ENCODE data around the gene SRCIN1. TPM values are rescaled to one million over a fixed set of nuclear protein-coding genes. Genes with fewer than 3 reads are reported as not detected.
A peak's percentile ranks its signal among the peaks of the same experiment; 100 is the strongest.

SRCIN1 gene
- total RNA-seq, 1 experiment from 2014 or later, result 2.3 TPM

GRCh38 chr17:38560503-38561318 is 45.0 kb downstream of the SRCIN1 start:
- peaks cover 75% of the 10 kb centered on the region for H3K27me3 ChIP-seq (ENCODE audit: control insufficient read depth, insufficient read depth, low read length)
- no peaks in the 10 kb centered on the region for H3K36me3 ChIP-seq (replicated peaks; ENCODE audit: control insufficient read depth, insufficient read depth, low read length)
- DNase-seq, result peak; percentile 75
- no peak overlapping the region for H3K4me3 ChIP-seq (ENCODE audit: insufficient read depth, low read depth, low read length)

GRCh38 chr17:38559880-38560230 is 45.9 kb downstream of the SRCIN1 start:
- Histone ChIP-seq H3K4me3 (ENCODE audit: insufficient read depth, low read depth, low read length) (peak overlapping the region; percentile 16; the same call in 1 of the 2 replicates), H3K27me3 (ENCODE audit: control insufficient read depth, insufficient read depth, low read length) (peaks cover 66% of the 10 kb centered on the region)
- no peak for DNase-seq

GRCh38 chr17:38559051-38559879 is 46.5 kb downstream of the SRCIN1 start:
- Histone ChIP-seq H3K36me3 (replicated peaks; ENCODE audit: control insufficient read depth, insufficient read depth, low read length) (no peaks in the 10 kb centered on the region), H3K27me3 (ENCODE audit: control insufficient read depth, insufficient read depth, low read length) (peaks cover 60% of the 10 kb centered on the region), H3K4me3 (ENCODE audit: insufficient read depth, low read depth, low read length) (peak overlapping the region; percentile 45)
- DNase-seq, result peak; percentile 98

More at GRCh38 chr17:38559880-38560230, 45.9 kb downstream of the SRCIN1 start:
- no peaks in the 10 kb centered on the region for H3K36me3 ChIP-seq (replicated peaks; ENCODE audit: control insufficient read depth, insufficient read depth, low read length)

- H3K36me3 ChIP-seq (replicated peaks; ENCODE audit: control insufficient read depth, insufficient read depth, low read length), result no peaks in the 10 kb centered on the region
- peaks cover 57% of the 10 kb centered on the region for H3K27me3 ChIP-seq (ENCODE audit: control insufficient read depth, insufficient read depth, low read length)
- H3K4me3 ChIP-seq (ENCODE audit: insufficient read depth, low read depth, low read length), result peak overlapping the region; percentile 45
- DNase-seq, result no peak
Observed at GRCh38 chr17:38558728-38559050, 47.1 kb downstream of the SRCIN1 start.

- peak overlapping the region; percentile 45 for H3K4me3 ChIP-seq (ENCODE audit: insufficient read depth, low read depth, low read length)
- DNase-seq, result peak; percentile 99
- peaks cover 51% of the 10 kb centered on the region for H3K27me3 ChIP-seq (ENCODE audit: control insufficient read depth, insufficient read depth, low read length)
- H3K36me3 ChIP-seq (replicated peaks; ENCODE audit: control insufficient read depth, insufficient read depth, low read length), result no peaks in the 10 kb centered on the region
Observed at GRCh38 chr17:38557836-38558727, 47.7 kb downstream of the SRCIN1 start.

- Histone ChIP-seq H3K4me3 (ENCODE audit: insufficient read depth, low read depth, low read length) (no peak overlapping the region), H3K36me3 (replicated peaks; ENCODE audit: control insufficient read depth, insufficient read depth, low read length) (no peaks in the 10 kb centered on the region), H3K27me3 (ENCODE audit: control insufficient read depth, insufficient read depth, low read length) (peaks cover 44% of the 10 kb centered on the region)
- DNase-seq, result no peak
Observed at GRCh38 chr17:38557396-38557795, 48.4 kb downstream of the SRCIN1 start.

- Histone ChIP-seq H3K36me3 (replicated peaks; ENCODE audit: control insufficient read depth, insufficient read depth, low read length) (no peaks in the 10 kb centered on the region), H3K27me3 (ENCODE audit: control insufficient read depth, insufficient read depth, low read length) (peaks cover 33% of the 10 kb centered on the region), H3K4me3 (ENCODE audit: insufficient read depth, low read depth, low read length) (no peak overlapping the region)
- no peak for DNase-seq
Observed at GRCh38 chr17:38556239-38556638, 49.5 kb downstream of the SRCIN1 start.

GRCh38 chr17:38554430-38555350 is 51.1 kb downstream of the SRCIN1 start:
- no peak for DNase-seq
- no peak overlapping the region for H3K4me3 ChIP-seq (ENCODE audit: insufficient read depth, low read depth, low read length)
- no peaks in the 10 kb centered on the region for H3K36me3 ChIP-seq (replicated peaks; ENCODE audit: control insufficient read depth, insufficient read depth, low read length)
- H3K27me3 ChIP-seq (ENCODE audit: control insufficient read depth, insufficient read depth, low read length), result peaks cover 17% of the 10 kb centered on the region

- DNase-seq, result no peak
- no peak overlapping the region for H3K4me3 ChIP-seq (ENCODE audit: insufficient read depth, low read depth, low read length)
- H3K27me3 ChIP-seq (ENCODE audit: control insufficient read depth, insufficient read depth, low read length), result peaks cover 6% of the 10 kb centered on the region; the same call in 1 of the 2 replicates
- H3K36me3 ChIP-seq (replicated peaks; ENCODE audit: control insufficient read depth, insufficient read depth, low read length), result no peaks in the 10 kb centered on the region
Observed at GRCh38 chr17:38552343-38552742, 53.4 kb downstream of the SRCIN1 start.

GRCh38 chr17:38551121-38551520 is 54.6 kb downstream of the SRCIN1 start:
- no peaks in the 10 kb centered on the region; the same call in 1 of the 2 replicates for H3K27me3 ChIP-seq (ENCODE audit: control insufficient read depth, insufficient read depth, low read length)
- no peaks in the 10 kb centered on the region for H3K36me3 ChIP-seq (replicated peaks; ENCODE audit: control insufficient read depth, insufficient read depth, low read length)

GRCh38 chr17:38550661-38551060 is 55.1 kb downstream of the SRCIN1 start:
- Histone ChIP-seq H3K4me3 (ENCODE audit: insufficient read depth, low read depth, low read length) (no peak overlapping the region), H3K36me3 (replicated peaks; ENCODE audit: control insufficient read depth, insufficient read depth, low read length) (no peaks in the 10 kb centered on the region), H3K27me3 (ENCODE audit: control insufficient read depth, insufficient read depth, low read length) (no peaks in the 10 kb centered on the region)
- DNase-seq, result no peak

More at GRCh38 chr17:38551121-38551520, 54.6 kb downstream of the SRCIN1 start:
- DNase-seq, result no peak
- no peak overlapping the region for H3K4me3 ChIP-seq (ENCODE audit: insufficient read depth, low read depth, low read length)

GRCh38 chr17:38549285-38549684 is 56.5 kb downstream of the SRCIN1 start:
- no peaks in the 10 kb centered on the region for H3K27me3 ChIP-seq (ENCODE audit: control insufficient read depth, insufficient read depth, low read length)

GRCh38 chr17:38547444-38547843 is 58.3 kb downstream of the SRCIN1 start:
- DNase-seq, result no peak
- Histone ChIP-seq H3K27me3 (ENCODE audit: control insufficient read depth, insufficient read depth, low read length) (no peaks in the 10 kb centered on the region), H3K4me3 (ENCODE audit: insufficient read depth, low read depth, low read length) (no peak overlapping the region), H3K36me3 (replicated peaks; ENCODE audit: control insufficient read depth, insufficient read depth, low read length) (no peaks in the 10 kb centered on the region)

More at GRCh38 chr17:38549285-38549684, 56.5 kb downstream of the SRCIN1 start:
- no peak for DNase-seq
- H3K36me3 ChIP-seq (replicated peaks; ENCODE audit: control insufficient read depth, insufficient read depth, low read length), result no peaks in the 10 kb centered on the region
- no peak overlapping the region for H3K4me3 ChIP-seq (ENCODE audit: insufficient read depth, low read depth, low read length)

Measured in H7 (cell line).